ENCODE results near the gene SYT8. TPM values are rescaled to one million over a fixed set of nuclear protein-coding genes. Genes with fewer than 3 reads are reported as not detected.

SYT8 gene
- total RNA-seq, 1 experiment from 2014 or later, result not detected

DNA sequence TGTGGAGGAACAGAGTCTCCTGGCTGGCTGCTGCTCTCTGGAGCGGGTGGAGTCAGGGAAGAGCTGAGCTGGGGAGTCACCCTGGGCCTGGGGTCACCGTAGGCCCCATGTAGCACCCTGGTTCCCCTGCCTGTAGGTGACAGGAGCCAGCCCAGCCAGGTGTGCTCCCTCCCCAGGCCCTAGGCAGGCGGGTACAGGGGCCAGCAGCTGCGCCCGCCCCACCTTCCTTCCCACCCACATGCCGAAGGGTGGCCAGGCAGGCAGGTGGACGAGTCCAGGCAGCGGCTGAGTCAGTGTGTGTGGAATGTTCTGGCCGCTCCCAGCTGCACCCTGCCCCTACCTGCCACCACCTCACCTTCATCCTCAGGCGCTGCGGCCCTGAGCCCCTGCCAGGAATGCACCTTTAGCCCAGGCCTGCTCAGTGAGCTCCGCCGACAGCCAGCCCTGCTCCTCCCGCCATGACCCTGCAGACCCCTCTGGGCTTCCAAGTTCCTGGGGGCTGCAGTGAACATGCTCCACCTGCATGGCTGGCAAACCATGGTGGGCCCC lies 654 bp upstream of the SYT8 start:
- Histone ChIP-seq H3K36me3 (replicated peaks; ENCODE audit: control insufficient read depth, insufficient read depth, low read length) (no peaks in the 10 kb centered on the region), H3K4me3 (ENCODE audit: insufficient read depth, low read depth, low read length) (no peak overlapping the region), H3K27me3 (ENCODE audit: control insufficient read depth, insufficient read depth, low read length) (no peaks in the 10 kb centered on the region)
- no peak for DNase-seq

DNA sequence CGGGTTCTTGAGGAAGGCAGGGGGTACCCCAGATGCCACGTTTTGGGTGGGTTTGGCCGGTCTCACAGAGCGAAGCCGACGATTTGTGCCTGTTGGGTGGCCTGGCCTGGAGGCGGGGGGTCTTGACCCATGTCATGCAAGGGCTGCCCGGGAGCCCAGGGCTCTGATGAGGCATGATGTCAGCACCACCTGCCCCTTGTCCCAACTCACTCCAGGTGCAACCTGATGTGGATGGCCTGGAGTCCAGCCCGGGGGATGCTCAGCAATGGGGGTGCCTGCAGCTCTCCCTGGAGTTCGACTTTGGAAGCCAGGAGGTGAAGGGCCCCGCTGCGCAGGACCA lies 851 bp downstream of the SYT8 start:
- Histone ChIP-seq H3K4me3 (ENCODE audit: insufficient read depth, low read depth, low read length) (no peak overlapping the region), H3K36me3 (replicated peaks; ENCODE audit: control insufficient read depth, insufficient read depth, low read length) (no peaks in the 10 kb centered on the region), H3K27me3 (ENCODE audit: control insufficient read depth, insufficient read depth, low read length) (no peaks in the 10 kb centered on the region)
- peak; percentile 57 for DNase-seq

- DNase-seq, result peak; percentile 53
- H3K27me3 ChIP-seq (ENCODE audit: control insufficient read depth, insufficient read depth, low read length), result no peaks in the 10 kb centered on the region
- H3K36me3 ChIP-seq (replicated peaks; ENCODE audit: control insufficient read depth, insufficient read depth, low read length), result no peaks in the 10 kb centered on the region
Observed at GRCh38 chr11:1836011-1836945, 1.5 kb downstream of the SYT8 start.

GRCh38 chr11:1837171-1838076 lies 2.6 kb downstream of the SYT8 start:
- Histone ChIP-seq H3K4me3 (ENCODE audit: insufficient read depth, low read depth, low read length) (no peak overlapping the region), H3K36me3 (replicated peaks; ENCODE audit: control insufficient read depth, insufficient read depth, low read length) (no peaks in the 10 kb centered on the region), H3K27me3 (ENCODE audit: control insufficient read depth, insufficient read depth, low read length) (no peaks in the 10 kb centered on the region)
- peak; percentile 99 for DNase-seq

More at GRCh38 chr11:1836011-1836945, 1.5 kb downstream of the SYT8 start:
- H3K4me3 ChIP-seq (ENCODE audit: insufficient read depth, low read depth, low read length), result no peak overlapping the region

DNA sequence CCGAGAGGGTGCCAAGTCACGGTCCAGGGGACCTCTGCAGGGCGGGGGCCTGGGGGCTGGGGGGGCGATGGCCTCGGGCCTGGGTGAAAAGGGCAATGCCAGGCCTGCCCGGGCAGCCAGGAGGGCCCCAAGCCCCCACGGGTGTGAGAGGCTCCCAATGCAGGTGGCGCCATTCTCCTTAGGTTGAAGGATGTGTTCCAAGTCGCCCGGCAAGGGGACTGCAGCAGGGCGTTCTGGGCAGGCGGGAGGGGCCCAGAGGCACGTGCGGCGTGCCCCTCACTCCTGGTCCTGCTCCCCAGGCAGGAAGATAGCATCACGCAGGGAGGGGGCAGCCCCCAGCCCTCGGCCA lies 3.3 kb downstream of the SYT8 start:
- no peak overlapping the region for H3K4me3 ChIP-seq (ENCODE audit: insufficient read depth, low read depth, low read length)
- no peaks in the 10 kb centered on the region for H3K36me3 ChIP-seq (replicated peaks; ENCODE audit: control insufficient read depth, insufficient read depth, low read length)
- DNase-seq, result no peak
- H3K27me3 ChIP-seq (ENCODE audit: control insufficient read depth, insufficient read depth, low read length), result no peaks in the 10 kb centered on the region

- no peak for DNase-seq
- Histone ChIP-seq H3K36me3 (replicated peaks; ENCODE audit: control insufficient read depth, insufficient read depth, low read length) (no peaks in the 10 kb centered on the region), H3K27me3 (ENCODE audit: control insufficient read depth, insufficient read depth, low read length) (no peaks in the 10 kb centered on the region), H3K4me3 (ENCODE audit: insufficient read depth, low read depth, low read length) (no peak within 1 kb of the TSS)
Observed at GRCh38 chr11:1838426-1839144, 3.8 kb downstream of the SYT8 start, which contains the start of gene TNNI2. Gene TNNI2 (plus strand): TSS chr11:1838981. CDS start chr11:1839697, 716 bp downstream.

- DNase-seq, result no peak
Observed at GRCh38 chr11:1839204-1839923, 4.6 kb downstream of the SYT8 start.

GRCh38 chr11:1839924-1840779 lies 5.4 kb downstream of the SYT8 start:
- Histone ChIP-seq H3K27me3 (ENCODE audit: control insufficient read depth, insufficient read depth, low read length) (no peaks in the 10 kb centered on the region), H3K36me3 (replicated peaks; ENCODE audit: control insufficient read depth, insufficient read depth, low read length) (no peaks in the 10 kb centered on the region), H3K4me3 (ENCODE audit: insufficient read depth, low read depth, low read length) (no peak overlapping the region)
- DNase-seq, result no peak

More at GRCh38 chr11:1839204-1839923, 4.6 kb downstream of the SYT8 start:
- Histone ChIP-seq H3K4me3 (ENCODE audit: insufficient read depth, low read depth, low read length) (no peak overlapping the region), H3K36me3 (replicated peaks; ENCODE audit: control insufficient read depth, insufficient read depth, low read length) (no peaks in the 10 kb centered on the region), H3K27me3 (ENCODE audit: control insufficient read depth, insufficient read depth, low read length) (no peaks in the 10 kb centered on the region)

- Histone ChIP-seq H3K4me3 (ENCODE audit: insufficient read depth, low read depth, low read length) (no peak overlapping the region), H3K27me3 (ENCODE audit: control insufficient read depth, insufficient read depth, low read length) (no peaks in the 10 kb centered on the region), H3K36me3 (replicated peaks; ENCODE audit: control insufficient read depth, insufficient read depth, low read length) (no peaks in the 10 kb centered on the region)
- DNase-seq, result no peak
Observed at GRCh38 chr11:1840780-1841480, 6.1 kb downstream of the SYT8 start.

- no peaks in the 10 kb centered on the region for H3K27me3 ChIP-seq (ENCODE audit: control insufficient read depth, insufficient read depth, low read length)
- no peak overlapping the region for H3K4me3 ChIP-seq (ENCODE audit: insufficient read depth, low read depth, low read length)
- no peaks in the 10 kb centered on the region for H3K36me3 ChIP-seq (replicated peaks; ENCODE audit: control insufficient read depth, insufficient read depth, low read length)
- no peak for DNase-seq
Observed at GRCh38 chr11:1841511-1842148, 6.8 kb downstream of the SYT8 start.

DNA sequence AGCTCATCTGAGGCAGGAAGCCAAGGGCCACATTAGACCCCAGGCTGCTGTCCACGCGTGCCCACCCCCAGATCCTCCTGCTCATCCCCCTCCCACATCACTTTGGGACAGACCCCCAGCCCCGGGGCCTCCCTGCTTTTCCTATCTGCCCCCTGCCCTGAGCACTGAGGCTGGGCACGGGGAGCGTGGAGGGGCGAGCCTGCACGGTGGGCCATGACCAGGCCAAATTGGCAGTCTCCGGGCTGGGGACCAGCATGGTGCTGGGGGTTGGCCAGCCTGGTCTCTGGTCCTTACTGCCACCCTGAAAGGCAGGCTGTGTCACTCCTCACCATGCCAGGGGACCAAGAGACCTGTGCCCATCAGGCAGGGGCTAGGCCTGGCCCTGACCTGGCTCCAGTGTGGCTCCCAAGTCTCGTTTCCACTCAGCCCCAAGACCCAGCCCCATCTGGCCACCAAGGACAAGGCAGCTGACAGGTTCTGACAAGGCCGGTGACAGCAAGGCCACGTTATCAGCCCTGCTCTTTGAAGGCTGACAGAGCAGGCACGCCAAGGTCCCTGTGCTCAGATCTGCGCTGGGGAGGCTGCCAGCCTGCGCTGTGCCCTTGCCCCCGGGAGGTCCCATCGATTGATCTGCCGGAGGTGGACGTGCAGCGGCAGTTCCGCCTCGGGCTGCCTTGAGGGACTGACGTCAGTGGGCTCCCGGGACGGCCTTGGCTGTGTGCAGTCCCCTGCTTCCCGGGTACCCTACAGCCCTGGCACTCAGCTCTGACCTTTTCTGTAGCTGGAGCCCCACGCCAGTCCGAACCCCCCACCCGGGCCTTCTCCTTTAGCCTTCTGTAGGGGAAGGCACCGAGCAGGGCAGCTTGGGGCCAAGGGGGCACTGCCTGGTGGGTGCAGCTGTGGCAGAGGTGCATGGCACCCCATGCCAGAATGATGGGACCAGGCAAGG lies 7.6 kb downstream of the SYT8 start:
- H3K4me3 ChIP-seq (ENCODE audit: insufficient read depth, low read depth, low read length), result no peak overlapping the region
- H3K36me3 ChIP-seq (replicated peaks; ENCODE audit: control insufficient read depth, insufficient read depth, low read length), result no peaks in the 10 kb centered on the region
- no peak for DNase-seq
- H3K27me3 ChIP-seq (ENCODE audit: control insufficient read depth, insufficient read depth, low read length), result no peaks in the 10 kb centered on the region
